Tibial nerve (tissue), 3 donors: ENCODE measurements around the gene PEX3.

ENCODE experiments used
- CTCF ChIP-seq, 5 experiments: fragments of 200-600 bp in 3 of 5; fragments of 450-650 bp in 2 of 5; sonication (generic) in 3 of 5; IDR thresholded peaks; one replicate each; pipeline ENCODE4 v1.5.1; 2016 to 2019; ENCODE audit warnings: antibody characterized with exemption in 5 of 5, mild to moderate bottlenecking in 3 of 5, moderate library complexity in 2 of 5
- POLR2A ChIP-seq, 2 donors: fragments of 450-650 bp; IDR thresholded peaks; one replicate each; pipeline ENCODE4 v1.6.1; 2017; ENCODE audit warnings: antibody characterized with exemption in 2 of 2, mild to moderate bottlenecking in 2 of 2, moderate library complexity in 2 of 2

DNA sequence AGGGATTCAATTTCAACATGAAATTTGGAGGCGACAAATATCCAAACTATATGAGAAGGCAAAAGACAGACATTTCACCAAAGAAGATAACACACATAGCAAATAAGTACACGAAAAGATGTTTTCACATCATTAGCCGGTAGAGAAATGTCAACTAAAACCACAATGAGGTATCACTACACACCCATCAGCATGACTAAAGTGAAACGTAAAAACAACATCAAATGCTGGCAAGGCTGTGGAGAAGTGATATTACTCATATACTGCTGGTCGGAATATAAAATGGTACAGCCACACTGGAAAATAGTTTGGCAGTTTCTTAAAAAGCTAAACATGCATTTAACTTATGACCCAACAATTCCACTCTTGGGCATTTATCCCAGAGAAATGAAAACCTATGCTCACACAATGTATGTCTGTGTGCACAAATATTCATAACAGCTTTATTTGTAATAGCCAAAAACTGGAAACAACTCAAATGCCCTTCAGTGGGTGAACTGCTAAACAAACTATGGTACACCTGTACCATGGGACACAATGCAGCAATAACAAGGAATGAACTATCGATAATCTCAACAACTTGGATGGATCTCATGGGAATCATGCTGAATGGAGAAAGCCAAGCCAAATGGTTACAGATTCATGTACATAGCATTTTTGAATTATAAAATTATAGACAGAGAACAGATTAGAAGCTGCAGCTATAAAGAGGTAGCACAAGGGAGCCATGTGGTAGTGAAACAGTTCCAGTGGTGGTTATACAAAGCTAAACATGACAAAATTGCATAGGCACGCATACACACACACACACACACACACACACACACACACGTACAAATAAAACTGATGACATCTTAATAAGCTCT lies 8.7 kb upstream of the PEX3 start:
- TF ChIP-seq CTCF (IDR thresholded peaks at IDR 0.05) (no peak), POLR2A (IDR thresholded peaks at IDR 0.05) (no peak)
